Smooth muscle cell (in vitro differentiated cells): Measurements from ENCODE around the gene KIF24. TPM values are rescaled to one million over a fixed set of nuclear protein-coding genes. Genes with fewer than 3 reads are reported as not detected.
"Not testable (repeated sequence)": the region's sequence is repeated elsewhere in the genome, so short reads cannot be mapped to it uniquely, and the experiment has no call there.

Source experiments
- DNase-seq: peaks from one replicate; lab custom pipeline; 2025; ENCODE audit not compliant: unreplicated experiment; lab: John Stamatoyannopoulos, UW
- H2AFZ ChIP-seq: fragments of 200-600 bp; sonication (generic); 2 replicates; pipeline ENCODE4 v1.6.0; 2016; ENCODE audit warnings: antibody characterized with exemption, low read depth, mild to moderate bottlenecking
- H3F3A ChIP-seq: fragments of 200-600 bp; sonication (generic); 2 replicates; pipeline ENCODE4 v1.6.0; 2017; ENCODE audit warnings: antibody characterized with exemption, low read depth
- H3K27ac ChIP-seq: fragments of 200-600 bp; sonication (generic); 2 replicates; pipeline ENCODE4 v1.5.1; 2016; ENCODE audit warnings: low read depth, mild to moderate bottlenecking
- H3K27me3 ChIP-seq: fragments of 200-600 bp; sonication (generic); 2 replicates; pipeline ENCODE4 v1.6.1; 2016; ENCODE audit warnings: low read depth, mild to moderate bottlenecking
- H3K36me3 ChIP-seq: fragments of 200-600 bp; sonication (generic); 2 replicates; pipeline ENCODE4 v1.5.1; 2016; ENCODE audit warnings: low read depth
- H3K4me1 ChIP-seq: fragments of 200-600 bp; sonication (generic); 2 replicates; pipeline ENCODE4 v1.5.1; 2016; ENCODE audit warnings: low read depth
- H3K4me2 ChIP-seq: fragments of 200-600 bp; sonication (generic); 2 replicates; pipeline ENCODE4 v1.6.0; 2016; ENCODE audit warnings: mild to moderate bottlenecking
- H3K4me3 ChIP-seq: fragments of 200-600 bp; sonication (generic); 2 replicates; pipeline ENCODE4 v1.5.1; 2016; ENCODE audit warnings: mild to moderate bottlenecking
- H3K79me2 ChIP-seq: fragments of 200-600 bp; sonication (generic); 2 replicates; pipeline ENCODE4 v1.6.0; 2016; ENCODE audit warnings: low read depth, mild to moderate bottlenecking
- H3K9ac ChIP-seq: fragments of 200-600 bp; sonication (generic); 2 replicates; pipeline ENCODE4 v1.6.0; 2016; ENCODE audit warnings: low read depth
- H3K9me3 ChIP-seq: fragments of 200-600 bp; sonication (generic); replicated peaks from 2 replicates; pipeline ENCODE4 v1.5.1; 2016; ENCODE audit warnings: low read depth
- H4K20me1 ChIP-seq: fragments of 200-600 bp; sonication (generic); 2 replicates; pipeline ENCODE4 v1.6.0; 2016; ENCODE audit warnings: low read depth
- WGBS: methylation state at CpG from one replicate; pipeline ENCODE4 v1.1.7; 2016; ENCODE audit warnings: low lambda C conversion rate; 5-methylcytosine and 5-hydroxymethylcytosine counted together
- polyA plus RNA-seq: library from polyadenylated mRNA; unstranded; fragments of >200 nt; fragmentation: Nextera tagmentation; extraction: Ambion mirVana; gene quantifications from 2 replicates; pipeline ENCODE4 v1.2.1, GENCODE V29; 2016
- total RNA-seq: library from RNA; depleted of rRNA; stranded (reverse); fragments of >200 nt; gene quantifications from 2 replicates; pipeline ENCODE4 v1.2.3, GENCODE V29; 2014
- TF ChIP-seq, protein P1 (sequence below): fragments of 200-600 bp; sonication (generic); IDR thresholded peaks from 2 replicates; pipeline ENCODE4 v1.5.1; 2017; ENCODE audit warnings: borderline replicate concordance, mild to moderate bottlenecking, antibody characterized with exemption; ENCODE audit not compliant: insufficient read depth, poor library complexity, severe bottlenecking

KIF24 gene
- total and polyA plus RNA-seq, 2 experiments from 2014 or later, result 0.51 to 1.2 TPM

DNA sequence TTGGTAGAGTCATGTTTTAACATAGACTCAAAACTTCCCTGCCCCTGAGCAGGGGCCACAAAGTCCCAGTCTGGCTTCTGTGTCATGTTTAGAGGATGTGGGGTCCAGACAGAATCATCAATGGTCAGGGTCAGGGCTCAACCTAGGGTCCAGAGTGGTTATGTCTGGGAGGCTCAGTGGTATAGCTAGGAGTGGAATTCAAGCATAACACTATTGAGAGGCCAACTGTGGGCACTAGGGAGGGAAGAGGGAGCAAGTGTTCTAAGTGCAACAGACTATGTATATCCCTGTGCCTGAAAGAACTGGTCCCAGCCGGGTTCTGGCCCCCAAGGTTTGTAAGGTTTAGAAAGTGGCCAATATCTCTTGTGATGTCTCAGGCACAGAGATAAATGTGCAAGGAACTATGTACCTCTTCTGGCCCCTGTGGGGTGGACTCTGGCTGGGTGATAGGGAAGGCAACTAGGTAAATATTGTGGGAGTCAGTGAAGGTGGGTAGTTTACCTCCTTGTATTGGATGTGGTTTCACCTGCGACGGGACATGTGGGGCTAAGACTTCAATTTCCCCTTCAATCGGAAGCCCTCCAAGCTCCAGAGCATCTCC lies 33.6 kb upstream of the KIF24 start:
- Histone ChIP-seq H3K36me3 (no peaks in the 10 kb centered on the region), H3K9me3 (no peaks in the 10 kb centered on the region), H3K9ac (no peak overlapping the region), H3K4me1 (peaks cover 16% of the 10 kb centered on the region), H3K4me3 (no peak overlapping the region), H3K27me3 (no peaks in the 10 kb centered on the region), H3K27ac (no peak overlapping the region), H4K20me1 (no peaks in the 10 kb centered on the region), H3K4me2 (no peak overlapping the region), H3F3A (no peaks in the 10 kb centered on the region), H3K79me2 (no peaks in the 10 kb centered on the region), H2AFZ (no peak overlapping the region)
- WGBS, result 87% methylated on average over 4 of the region's 4 CpGs
- TF ChIP-seq, protein P1, sequence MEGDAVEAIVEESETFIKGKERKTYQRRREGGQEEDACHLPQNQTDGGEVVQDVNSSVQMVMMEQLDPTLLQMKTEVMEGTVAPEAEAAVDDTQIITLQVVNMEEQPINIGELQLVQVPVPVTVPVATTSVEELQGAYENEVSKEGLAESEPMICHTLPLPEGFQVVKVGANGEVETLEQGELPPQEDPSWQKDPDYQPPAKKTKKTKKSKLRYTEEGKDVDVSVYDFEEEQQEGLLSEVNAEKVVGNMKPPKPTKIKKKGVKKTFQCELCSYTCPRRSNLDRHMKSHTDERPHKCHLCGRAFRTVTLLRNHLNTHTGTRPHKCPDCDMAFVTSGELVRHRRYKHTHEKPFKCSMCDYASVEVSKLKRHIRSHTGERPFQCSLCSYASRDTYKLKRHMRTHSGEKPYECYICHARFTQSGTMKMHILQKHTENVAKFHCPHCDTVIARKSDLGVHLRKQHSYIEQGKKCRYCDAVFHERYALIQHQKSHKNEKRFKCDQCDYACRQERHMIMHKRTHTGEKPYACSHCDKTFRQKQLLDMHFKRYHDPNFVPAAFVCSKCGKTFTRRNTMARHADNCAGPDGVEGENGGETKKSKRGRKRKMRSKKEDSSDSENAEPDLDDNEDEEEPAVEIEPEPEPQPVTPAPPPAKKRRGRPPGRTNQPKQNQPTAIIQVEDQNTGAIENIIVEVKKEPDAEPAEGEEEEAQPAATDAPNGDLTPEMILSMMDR, result no peak
- no peak for DNase-seq

DNA sequence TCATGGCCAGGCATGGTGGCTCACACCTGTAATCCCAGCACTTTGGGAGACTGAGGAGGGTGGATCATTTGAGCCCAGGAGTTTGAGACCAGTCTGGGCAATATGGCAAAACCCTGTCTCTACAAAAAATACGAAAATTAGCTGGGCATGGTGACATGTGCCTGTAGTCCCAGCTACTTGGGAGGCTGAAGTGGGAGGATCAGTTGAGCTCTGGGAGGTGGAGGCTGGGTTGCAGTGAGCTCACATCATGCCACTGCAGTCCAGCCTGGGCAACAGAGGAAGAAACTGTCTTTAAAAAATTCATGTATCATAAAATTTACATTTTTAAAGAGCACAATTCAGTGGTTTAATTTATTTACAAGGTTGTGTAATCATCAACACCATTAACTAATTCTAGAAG lies 23.9 kb upstream of the KIF24 start:
- H4K20me1 ChIP-seq, DNase-seq, H3K27me3 ChIP-seq, H2AFZ ChIP-seq, H3K27ac ChIP-seq, H3K4me1 ChIP-seq, H3K4me3 ChIP-seq, H3F3A ChIP-seq, H3K36me3 ChIP-seq, H3K9ac ChIP-seq, H3K79me2 ChIP-seq, H3K4me2 ChIP-seq, H3K9me3 ChIP-seq: not testable (repeated sequence)
- 89% methylated on average over 1 of the region's 1 CpG for WGBS

DNA sequence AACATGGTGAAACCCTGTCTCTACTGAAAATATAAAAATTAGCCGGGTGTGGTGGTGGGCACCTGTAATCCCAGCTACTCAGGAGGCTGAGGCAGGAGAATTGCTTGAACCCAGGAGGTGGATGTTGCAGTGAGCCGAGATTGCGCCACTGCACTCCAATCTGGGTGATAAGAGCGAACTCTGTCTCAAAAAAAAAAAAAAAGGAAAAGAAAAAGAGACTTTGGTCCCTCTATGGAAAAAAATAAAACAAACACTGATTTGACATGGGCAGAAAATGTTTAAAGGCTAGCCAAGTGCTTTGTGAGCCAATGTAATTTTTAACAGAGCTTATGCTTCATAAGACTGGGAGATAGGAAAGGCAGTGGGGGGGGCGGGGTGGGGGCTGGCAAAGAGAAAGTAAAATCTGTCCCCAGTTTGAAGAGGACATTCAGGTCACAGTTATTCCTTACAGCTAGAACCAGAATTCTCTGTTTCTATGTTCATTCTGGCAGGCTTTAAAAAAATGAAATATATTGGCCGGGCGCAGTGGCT lies 23.1 kb upstream of the KIF24 start:
- not testable (repeated sequence) for H3K27me3 ChIP-seq, H4K20me1 ChIP-seq, DNase-seq, H2AFZ ChIP-seq, H3K36me3 ChIP-seq, H3K9me3 ChIP-seq, H3K4me1 ChIP-seq, H3K79me2 ChIP-seq, H3K4me3 ChIP-seq, H3K27ac ChIP-seq, H3K9ac ChIP-seq, H3K4me2 ChIP-seq, H3F3A ChIP-seq
- WGBS, result 88% methylated on average over 7 of the region's 7 CpGs

GRCh38 chr9:34349324-34349723 lies 20.3 kb upstream of the KIF24 start:
- WGBS, result 100% methylated on average over 3 of the region's 3 CpGs
- no peaks in the 10 kb centered on the region for H3K79me2 ChIP-seq
- no peaks in the 10 kb centered on the region for H3F3A ChIP-seq
- H3K9me3 ChIP-seq, result no peaks in the 10 kb centered on the region
- H2AFZ ChIP-seq, result no peak overlapping the region
- H3K27me3 ChIP-seq, result no peaks in the 10 kb centered on the region
- no peaks in the 10 kb centered on the region for H3K4me1 ChIP-seq
- H3K9ac ChIP-seq, result no peak overlapping the region
- DNase-seq, result no peak
- H3K27ac ChIP-seq, result no peak overlapping the region
- no peaks in the 10 kb centered on the region for H3K36me3 ChIP-seq
- no peak overlapping the region for H3K4me2 ChIP-seq
- TF ChIP-seq, protein P1, result no peak
- H3K4me3 ChIP-seq, result no peak overlapping the region
- H4K20me1 ChIP-seq, result no peaks in the 10 kb centered on the region

- H3K9ac ChIP-seq, result no peak overlapping the region
- H2AFZ ChIP-seq, result no peak overlapping the region
- H3K27me3 ChIP-seq, result no peaks in the 10 kb centered on the region
- no peaks in the 10 kb centered on the region for H3F3A ChIP-seq
- no peak overlapping the region for H3K4me2 ChIP-seq
- no peaks in the 10 kb centered on the region for H3K36me3 ChIP-seq
- H3K4me1 ChIP-seq, result no peaks in the 10 kb centered on the region
- DNase-seq, result no peak
- TF ChIP-seq, protein P1, result no peak
- no peaks in the 10 kb centered on the region for H3K79me2 ChIP-seq
- H3K9me3 ChIP-seq, result no peaks in the 10 kb centered on the region
- no peak overlapping the region for H3K4me3 ChIP-seq
- H4K20me1 ChIP-seq, result no peaks in the 10 kb centered on the region
- no peak overlapping the region for H3K27ac ChIP-seq
Observed at GRCh38 chr9:34347800-34348158, 18.7 kb upstream of the KIF24 start.
